ENCODE results near the gene UNC45A. TPM values are rescaled to one million over a fixed set of nuclear protein-coding genes. Genes with fewer than 3 reads are reported as not detected.

Gene UNC45A
- total and polyA plus RNA-seq, 2 of the 8 experiments (the other 6 are each of a cell fraction or from before 2014, with no cell fraction given), result 74.1 to 84.2 TPM

- Histone ChIP-seq H2BK15ac (ENCODE audit: low read length) (no peak overlapping the region), H4K8ac (ENCODE audit: extremely low read depth, insufficient read depth, low read length) (no peak overlapping the region), H4K20me1 (replicated peaks in 1 of 2; ENCODE audit: control insufficient read depth in 1 of 2, insufficient read depth in 2 of 2, low read length in 2 of 2) (peaks cover 2 to 6% of the 10 kb centered on the region in 2 experiments), H3K4me1 (replicated peaks in 1 of 4; ENCODE audit: control insufficient read depth in 3 of 4, insufficient read depth in 4 of 4, low read length in 3 of 4) (peaks cover 0 to 1% (median 0%) of the 10 kb centered on the region in 4 experiments; a peak in 1 of 7 replicates), H3K27me3 (replicated peaks in 1 of 4; ENCODE audit: control insufficient read depth in 3 of 4, extremely low read depth in 1 of 4, insufficient read depth in 3 of 4, low read length in 3 of 4) (no peaks in the 10 kb centered on the region), H3K36me3 (ENCODE audit: control insufficient read depth in 2 of 4, insufficient read depth in 4 of 4, low read length in 3 of 4) (no peaks in the 10 kb centered on the region; a peak in 3 of 8 replicates), H2BK20ac (ENCODE audit: low read length) (no peak overlapping the region), H3K9ac (replicated peaks in 1 of 4; ENCODE audit: extremely low read depth in 1 of 4, low read depth in 3 of 4, low read length in 3 of 4) (no peak overlapping the region), H3K56ac (replicated peaks; ENCODE audit: insufficient read length, low read depth, low read length) (no peak overlapping the region), H3K4me2 (ENCODE audit: insufficient read depth in 1 of 2, low read depth in 2 of 2, low read length in 2 of 2) (no peak overlapping the region), H3K18ac (ENCODE audit: extremely low read depth, low read length) (no peak overlapping the region), H2BK5ac (ENCODE audit: low read depth, low read length) (no peak overlapping the region; the same call in 1 of the 2 replicates), H3K4me3 (ENCODE audit: extremely low read depth in 1 of 4, insufficient read depth in 2 of 4, low read depth in 3 of 4, low read length in 4 of 4) (no peak overlapping the region), H3K23ac (ENCODE audit: insufficient read length) (no peak overlapping the region), H3K79me1 (ENCODE audit: low read depth, low read length) (no peaks in the 10 kb centered on the region), H3K9me3 (ENCODE audit: insufficient read depth in 2 of 2, low read depth in 1 of 2, low read length in 1 of 2) (no peaks in the 10 kb centered on the region), H2BK12ac (ENCODE audit: low read depth, low read length) (no peak overlapping the region), H3K23me2 (ENCODE audit: low read depth, low read length) (no peaks in the 10 kb centered on the region), H3K4ac (replicated peaks; ENCODE audit: insufficient read length, low read depth, low read length) (no peak overlapping the region), H2AK5ac (ENCODE audit: low read depth, low read length) (no peak overlapping the region), H3K79me2 (ENCODE audit: control insufficient read depth in 1 of 2, insufficient read depth in 2 of 2, low read length in 2 of 2) (no peaks in the 10 kb centered on the region), H3K14ac (ENCODE audit: insufficient read length) (no peak overlapping the region), H2AFZ (ENCODE audit: low read length) (no peak overlapping the region), H3K27ac (ENCODE audit: low read depth, low read length) (no peak overlapping the region), H2BK120ac (replicated peaks; ENCODE audit: low read depth, low read length) (no peak overlapping the region), H4K91ac (replicated peaks; ENCODE audit: insufficient read length, low read length) (no peak overlapping the region), H4K5ac (ENCODE audit: insufficient read length, low read depth, low read length) (no peak overlapping the region)
- no peak for FAIRE-seq
- DNase-seq (ENCODE audit: low read depth in 1 of 2, low spot score in 2 of 2), result no peak
- 82% methylated on average over 18 of the region's 19 CpGs; no CpG with 5 or more reads in 1 of the 2 experiments for WGBS, 2 experiments (ENCODE audit: extremely low coverage in 1 of 2, insufficient coverage in 1 of 2, insufficient read length in 1 of 2, insufficient replicate concordance in 2 of 2, low coverage in 1 of 2, low lambda C conversion rate in 2 of 2, missing lambda C conversion rate in 1 of 2)
- POLR2A ChIA-PET (ENCODE audit: partially characterized antibody), result interaction anchor here (0.9 kb wide), 1 partner anchor 9 kb away, joined by 3 read pairs; no protein-coding TSS in a partner anchor
- TF ChIP-seq SP1 (IDR thresholded peaks at IDR 0.05; ENCODE audit: low read depth, low read length) (no peak), KDM1A (IDR thresholded peaks at IDR 0.05; ENCODE audit: borderline replicate concordance, low read length) (no peak), SIX5 (IDR thresholded peaks at IDR 0.05; ENCODE audit: low read depth, low read length) (no peak), TAF7 (optimal IDR thresholded peaks at IDR 0.05; ENCODE audit: borderline replicate concordance, low read depth, low read length) (no peak)
- CTCF ChIA-PET (ENCODE audit: partially characterized antibody), result interaction anchor here (1.1 to 11.2 kb wide), 5 partner anchors 16 to 268 kb away, joined by 3 to 187 read pairs (median 3); partner anchors contain the start of genes HDDC3 and UNC45A
Measured at GRCh38 chr15:90911302-90911623, 23.8 kb upstream of the UNC45A start.
